IPS DF 6.9 (cell line): ENCODE measurements around the gene YAF2.

Experiments used
- DNase-seq: peaks from one replicate; pipeline ENCODE4 v3.0.0-alpha.2; 2013; ENCODE audit warnings: low read depth, low spot score
- H3K27ac ChIP-seq: one replicate; pipeline ENCODE4 v1.5.1; 2013; ENCODE audit warnings: low read length, control low read depth
- H3K27me3 ChIP-seq: 2 replicates; pipeline ENCODE4 v1.6.1; 2013; ENCODE audit warnings: mild to moderate bottlenecking, low read length; ENCODE audit not compliant: control insufficient read depth, insufficient read depth
- H3K36me3 ChIP-seq: 2 replicates; pipeline ENCODE4 v1.6.1; 2013; ENCODE audit warnings: low read length; ENCODE audit not compliant: control insufficient read depth, insufficient read depth
- H3K4me1 ChIP-seq: 2 replicates; pipeline ENCODE4 v1.6.1; 2013; ENCODE audit warnings: low read length; ENCODE audit not compliant: control insufficient read depth, insufficient read depth
- H3K4me3 ChIP-seq: 2 replicates; pipeline ENCODE4 v1.5.1; 2013; ENCODE audit warnings: mild to moderate bottlenecking, low read length
- H3K9me3 ChIP-seq: 2 replicates; pipeline ENCODE4 v1.6.1; 2013; ENCODE audit warnings: low read length, inconsistent platforms; ENCODE audit not compliant: control insufficient read depth, insufficient read depth
- WGBS: extraction: QIAGEN DNeasy Blood & Tissue Kit; methylation state at CpG from one replicate; pipeline ENCODE4 v1.1.7; 2013; ENCODE audit warnings: mixed read lengths, missing lambda C conversion rate; ENCODE audit not compliant: insufficient read length, insufficient coverage; 5-methylcytosine and 5-hydroxymethylcytosine counted together

The YAF2 gene

GRCh38 chr12:42180990-42181596 lies 57.0 kb downstream of the YAF2 start:
- no peaks in the 10 kb centered on the region for H3K36me3 ChIP-seq
- H3K4me3 ChIP-seq, result no peak overlapping the region
- no CpG with 5 or more reads among the region's 2 CpGs for WGBS
- no peak overlapping the region for H3K27ac ChIP-seq
- no peaks in the 10 kb centered on the region for H3K27me3 ChIP-seq
- H3K9me3 ChIP-seq, result no peaks in the 10 kb centered on the region
- DNase-seq, result no peak
- H3K4me1 ChIP-seq, result no peaks in the 10 kb centered on the region

GRCh38 chr12:42178101-42178500 lies 59.9 kb downstream of the YAF2 start:
- H3K27ac ChIP-seq, result no peak overlapping the region
- DNase-seq, result no peak
- no peaks in the 10 kb centered on the region for H3K36me3 ChIP-seq
- H3K4me1 ChIP-seq, result no peaks in the 10 kb centered on the region
- H3K9me3 ChIP-seq, result no peaks in the 10 kb centered on the region
- no peak overlapping the region for H3K4me3 ChIP-seq
- WGBS, result no CpG with 5 or more reads among the region's 2 CpGs
- H3K27me3 ChIP-seq, result no peaks in the 10 kb centered on the region

GRCh38 chr12:42174978-42175377 lies 63.1 kb downstream of the YAF2 start:
- H3K9me3 ChIP-seq, result no peaks in the 10 kb centered on the region
- no CpG with 5 or more reads among the region's 1 CpG for WGBS
- H3K27ac ChIP-seq, result no peak overlapping the region
- DNase-seq, result no peak
- no peaks in the 10 kb centered on the region for H3K4me1 ChIP-seq
- H3K27me3 ChIP-seq, result no peaks in the 10 kb centered on the region
- H3K36me3 ChIP-seq, result no peaks in the 10 kb centered on the region
- H3K4me3 ChIP-seq, result no peak overlapping the region

GRCh38 chr12:42173961-42174521 lies 64.0 kb downstream of the YAF2 start:
- no peak overlapping the region for H3K27ac ChIP-seq
- no peaks in the 10 kb centered on the region for H3K36me3 ChIP-seq
- DNase-seq, result no peak

GRCh38 chr12:42172441-42173210 lies 65.4 kb downstream of the YAF2 start:
- Histone ChIP-seq H3K9me3 (no peaks in the 10 kb centered on the region), H3K4me3 (no peak overlapping the region), H3K36me3 (no peaks in the 10 kb centered on the region), H3K27me3 (no peaks in the 10 kb centered on the region), H3K4me1 (no peaks in the 10 kb centered on the region), H3K27ac (no peak overlapping the region)
- no CpG with 5 or more reads among the region's 4 CpGs for WGBS
- no peak for DNase-seq

More at GRCh38 chr12:42173961-42174521, 64.0 kb downstream of the YAF2 start:
- Histone ChIP-seq H3K9me3 (no peaks in the 10 kb centered on the region), H3K4me3 (no peak overlapping the region), H3K4me1 (no peaks in the 10 kb centered on the region), H3K27me3 (no peaks in the 10 kb centered on the region)

GRCh38 chr12:42167711-42168110 lies 70.3 kb downstream of the YAF2 start:
- Histone ChIP-seq H3K9me3 (no peaks in the 10 kb centered on the region), H3K4me1 (no peaks in the 10 kb centered on the region), H3K4me3 (no peak overlapping the region), H3K27ac (no peak overlapping the region), H3K27me3 (no peaks in the 10 kb centered on the region), H3K36me3 (no peaks in the 10 kb centered on the region)
- DNase-seq, result no peak
- no CpG with 5 or more reads among the region's 6 CpGs for WGBS

- H3K36me3 ChIP-seq, result no peaks in the 10 kb centered on the region
- no peak for DNase-seq
- H3K27ac ChIP-seq, result no peak overlapping the region
- H3K27me3 ChIP-seq, result no peaks in the 10 kb centered on the region
- no peak overlapping the region for H3K4me3 ChIP-seq
- H3K9me3 ChIP-seq, result no peaks in the 10 kb centered on the region
- no peaks in the 10 kb centered on the region for H3K4me1 ChIP-seq
Observed at GRCh38 chr12:42166501-42166900, 71.5 kb downstream of the YAF2 start.

GRCh38 chr12:42163913-42164312 lies 74.1 kb downstream of the YAF2 start:
- no peak for DNase-seq
- Histone ChIP-seq H3K4me1 (no peaks in the 10 kb centered on the region), H3K4me3 (no peak overlapping the region), H3K9me3 (no peaks in the 10 kb centered on the region), H3K27ac (no peak overlapping the region), H3K36me3 (no peaks in the 10 kb centered on the region), H3K27me3 (no peaks in the 10 kb centered on the region)

- no peaks in the 10 kb centered on the region for H3K27me3 ChIP-seq
- H3K36me3 ChIP-seq, result no peaks in the 10 kb centered on the region
- no peaks in the 10 kb centered on the region for H3K4me1 ChIP-seq
- H3K27ac ChIP-seq, result no peak overlapping the region
- no CpG with 5 or more reads among the region's 1 CpG for WGBS
- H3K4me3 ChIP-seq, result no peak overlapping the region
- no peak for DNase-seq
- no peaks in the 10 kb centered on the region for H3K9me3 ChIP-seq
Observed at GRCh38 chr12:42162965-42163364, 75.1 kb downstream of the YAF2 start.

- Histone ChIP-seq H3K27me3 (no peaks in the 10 kb centered on the region), H3K27ac (no peak overlapping the region), H3K4me1 (no peaks in the 10 kb centered on the region), H3K9me3 (no peaks in the 10 kb centered on the region), H3K4me3 (no peak overlapping the region), H3K36me3 (no peaks in the 10 kb centered on the region)
- DNase-seq, result no peak
Observed at GRCh38 chr12:42162193-42162592, 75.9 kb downstream of the YAF2 start.

GRCh38 chr12:42161529-42161928 lies 76.5 kb downstream of the YAF2 start:
- no peak for DNase-seq
- H3K36me3 ChIP-seq, result no peaks in the 10 kb centered on the region
- H3K4me1 ChIP-seq, result no peaks in the 10 kb centered on the region
- H3K27ac ChIP-seq, result no peak overlapping the region
- no peak overlapping the region for H3K4me3 ChIP-seq
- no peaks in the 10 kb centered on the region for H3K9me3 ChIP-seq
- no peaks in the 10 kb centered on the region for H3K27me3 ChIP-seq
- WGBS, result no CpG with 5 or more reads among the region's 1 CpG
